GM12878 (cell line): ENCODE results near the gene SLC34A3. TPM values are rescaled to one million over a fixed set of nuclear protein-coding genes. Genes with fewer than 3 reads are reported as not detected.
A peak's percentile ranks its signal among the peaks of the same experiment; 100 is the strongest.

Source experiments
- BACH1 ChIP-seq: fragments of 450-650 bp; IDR thresholded peaks from 2 replicates; pipeline ENCODE4 v1.6.1; 2017; ENCODE audit warnings: mild to moderate bottlenecking, borderline replicate concordance
- CREM ChIP-seq: IDR thresholded peaks from 2 replicates; pipeline ENCODE4 v1.6.1; 2014; ENCODE audit warnings: antibody characterized with exemption, low read depth
- DPF2 ChIP-seq: fragments of 450-650 bp; IDR thresholded peaks from 2 replicates; pipeline ENCODE4 v1.6.1; 2017; ENCODE audit warnings: mild to moderate bottlenecking
- IKZF2 ChIP-seq, 2 experiments: fragments of 450-650 bp; IDR thresholded peaks; 2 replicates each; pipeline ENCODE4 v1.6.1; 2017; ENCODE audit warnings: mild to moderate bottlenecking in 2 of 2, moderate library complexity in 2 of 2
- IRF5 ChIP-seq: fragments of 450-650 bp; IDR thresholded peaks from 2 replicates; pipeline ENCODE4 v1.6.1; 2017; ENCODE audit warnings: borderline replicate concordance
- JUNB ChIP-seq: IDR thresholded peaks from 2 replicates; pipeline ENCODE4 v1.6.1; 2016; ENCODE audit warnings: antibody characterized with exemption, mild to moderate bottlenecking
- KDM1A ChIP-seq: fragments of 200-600 bp; sonication (generic); IDR thresholded peaks from 2 replicates; pipeline ENCODE4 v1.6.1; 2016; ENCODE audit warnings: borderline replicate concordance
- MEF2A ChIP-seq: IDR thresholded peaks from 2 replicates; pipeline ENCODE4 v1.6.1; 2011; ENCODE audit warnings: low read depth, mild to moderate bottlenecking, low read length, moderate library complexity; ENCODE audit not compliant: insufficient read depth
- MTA2 ChIP-seq: fragments of 450-650 bp; IDR thresholded peaks from 2 replicates; pipeline ENCODE4 v1.6.1; 2016; ENCODE audit warnings: low read depth, mild to moderate bottlenecking, moderate library complexity
- MXI1 ChIP-seq: fragments of 150-350 bp; IDR thresholded peaks from 2 replicates; pipeline ENCODE4 v1.6.1; 2011; ENCODE audit warnings: low read depth, mild to moderate bottlenecking, inconsistent platforms, low read length, improper control_type of control experiment
- NFXL1 ChIP-seq: fragments of 450-650 bp; IDR thresholded peaks from 2 replicates; pipeline ENCODE4 v1.6.1; 2017; ENCODE audit warnings: antibody characterized with exemption, mild to moderate bottlenecking, borderline replicate concordance
- NR2C2 ChIP-seq: IDR thresholded peaks from 2 replicates; pipeline ENCODE4 v1.6.1; 2011; ENCODE audit warnings: borderline replicate concordance, low read depth; ENCODE audit not compliant: control insufficient read depth, insufficient read length
- POLR2AphosphoS2 ChIP-seq: IDR thresholded peaks from 2 replicates; pipeline ENCODE4 v1.6.1; 2011; ENCODE audit warnings: low read depth, mild to moderate bottlenecking, low read length, improper control_type of control experiment, moderate library complexity
- POLR2AphosphoS5 ChIP-seq: IDR thresholded peaks from 2 replicates; pipeline ENCODE4 v1.6.1; 2011; ENCODE audit warnings: mild to moderate bottlenecking, low read length, inconsistent platforms
- RAD21 ChIP-seq: IDR thresholded peaks from 2 replicates; pipeline ENCODE4 v1.6.1; 2011; ENCODE audit warnings: mild to moderate bottlenecking, low read depth, low read length, moderate library complexity; ENCODE audit not compliant: insufficient read depth
- RAD51 ChIP-seq: fragments of 450-650 bp; IDR thresholded peaks from 2 replicates; pipeline ENCODE4 v1.6.1; 2016; ENCODE audit warnings: moderate library complexity, mild to moderate bottlenecking, inconsistent platforms
- RUNX3 ChIP-seq: IDR thresholded peaks from 2 replicates; pipeline ENCODE4 v1.6.1; 2012; ENCODE audit warnings: low read length, inconsistent platforms
- SIX5 ChIP-seq: IDR thresholded peaks from 2 replicates; pipeline ENCODE4 v1.6.1; 2011; ENCODE audit warnings: mild to moderate bottlenecking, low read depth, low read length, moderate library complexity; ENCODE audit not compliant: severe bottlenecking
- SMC3 ChIP-seq: IDR thresholded peaks from 2 replicates; pipeline ENCODE4 v1.6.1; 2011; ENCODE audit warnings: low read length, improper control_type of control experiment, borderline replicate concordance
- TCF3 ChIP-seq: IDR thresholded peaks from 2 replicates; pipeline ENCODE4 v1.6.1; 2012; ENCODE audit warnings: low read depth, mild to moderate bottlenecking, low read length, borderline replicate concordance; ENCODE audit not compliant: insufficient read depth
- USF2 ChIP-seq: IDR thresholded peaks from 2 replicates; pipeline ENCODE4 v1.6.1; 2011; ENCODE audit warnings: low read depth, low read length, improper control_type of control experiment, borderline replicate concordance
- YBX1 ChIP-seq: fragments of 450-650 bp; IDR thresholded peaks from 2 replicates; pipeline ENCODE4 v1.6.1; 2016; ENCODE audit warnings: antibody characterized with exemption
- YY1 ChIP-seq: IDR thresholded peaks from 2 replicates; pipeline ENCODE4 v1.6.1; 2011; ENCODE audit warnings: low read depth, mild to moderate bottlenecking, low read length
- ZNF207 ChIP-seq: fragments of 450-650 bp; IDR thresholded peaks from 2 replicates; pipeline ENCODE4 v1.6.1; 2014; ENCODE audit warnings: antibody characterized with exemption, mild to moderate bottlenecking, borderline replicate concordance
- ZNF592 ChIP-seq: fragments of 450-650 bp; IDR thresholded peaks from 2 replicates; pipeline ENCODE4 v1.6.1; 2017; ENCODE audit warnings: mild to moderate bottlenecking, moderate library complexity
- polyA plus RNA-seq, 11 experiments: library from polyadenylated mRNA; depleted of rRNA in 4 of 11; unstranded in 6 of 11; stranded (reverse) in 5 of 11; fragments of >200 nt; fragmentation: Nextera tagmentation in 4 of 11; fragmentation: Illumina TruSeq in 1 of 11; extraction: Ambion mirVana in 4 of 11; extraction: Trizol in 1 of 11; gene quantifications; 1 replicate in 1 of 11; 2 replicates in 10 of 11; pipeline versions ENCODE4 v1.2.1 to v1.2.3, GENCODE V29; 2011 to 2016; ENCODE audit warnings: inconsistent platforms in 2 of 11, missing spikeins in 2 of 11, low read depth in 1 of 11
- total RNA-seq, 4 experiments: library from RNA; depleted of rRNA in 3 of 4; stranded (reverse); fragments of >200 nt in 3 of 4; fragmentation: Illumina TruSeq in 1 of 4; extraction: Trizol in 1 of 4; gene quantifications; 2 replicates each; pipeline versions ENCODE4 v1.2.1 to v1.2.3, GENCODE V29; 2013 to 2021
- TF ChIP-seq, protein P1 (sequence below): fragments of 450-650 bp; IDR thresholded peaks from 2 replicates; pipeline ENCODE4 v1.6.1; 2016; ENCODE audit warnings: mild to moderate bottlenecking

The SLC34A3 gene
- total and polyA plus RNA-seq, 10 of the 15 experiments (the other 5 are each of a cell fraction or from before 2014, with no cell fraction given), result not detected

GRCh38 chr9:137269231-137269772 is 38.6 kb downstream of the SLC34A3 start (continued):
- TF ChIP-seq USF2, result peak; percentile 32
- no peak for TF ChIP-seq MTA2
- TF ChIP-seq POLR2AphosphoS5, result no peak
- TF ChIP-seq KDM1A, result no peak
- peak; percentile 88 for TF ChIP-seq RAD51
- TF ChIP-seq IKZF2 (IDR thresholded peaks at IDR 0.05), result no peak
- no peak for TF ChIP-seq YBX1
- TF ChIP-seq SMC3, result no peak
- no peak for TF ChIP-seq MXI1
- TF ChIP-seq DPF2, result no peak
- 0 out of 2 replicates have a peak, but pooled peaks have one; percentile 3 for TF ChIP-seq RUNX3
- no peak for TF ChIP-seq SIX5
- TF ChIP-seq POLR2AphosphoS2, result no peak
- TF ChIP-seq, protein P1, sequence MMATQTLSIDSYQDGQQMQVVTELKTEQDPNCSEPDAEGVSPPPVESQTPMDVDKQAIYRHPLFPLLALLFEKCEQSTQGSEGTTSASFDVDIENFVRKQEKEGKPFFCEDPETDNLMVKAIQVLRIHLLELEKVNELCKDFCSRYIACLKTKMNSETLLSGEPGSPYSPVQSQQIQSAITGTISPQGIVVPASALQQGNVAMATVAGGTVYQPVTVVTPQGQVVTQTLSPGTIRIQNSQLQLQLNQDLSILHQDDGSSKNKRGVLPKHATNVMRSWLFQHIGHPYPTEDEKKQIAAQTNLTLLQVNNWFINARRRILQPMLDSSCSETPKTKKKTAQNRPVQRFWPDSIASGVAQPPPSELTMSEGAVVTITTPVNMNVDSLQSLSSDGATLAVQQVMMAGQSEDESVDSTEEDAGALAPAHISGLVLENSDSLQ, result peak; percentile 34; the same call in 1 of the 2 replicates
- TF ChIP-seq RAD21, result no peak
- TF ChIP-seq ZNF592, result no peak
- TF ChIP-seq YY1, result 0 out of 2 replicates have a peak, but pooled peaks have one; percentile 20
- TF ChIP-seq TCF3, result no peak
- TF ChIP-seq MEF2A, result peak; percentile 66; the same call in 1 of the 2 replicates
- no peak for TF ChIP-seq NFXL1
- TF ChIP-seq JUNB, result no peak
- no peak for TF ChIP-seq BACH1
- TF ChIP-seq ZNF207, result no peak
- no peak for TF ChIP-seq CREM
- no peak for TF ChIP-seq NR2C2
- no peak for TF ChIP-seq IRF5
